Ascending aorta (tissue), 2 donors: ENCODE results near the gene USP54. TPM values are rescaled to one million over a fixed set of nuclear protein-coding genes. Genes with fewer than 3 reads are reported as not detected.

ENCODE experiments used
- DNase-seq, 2 donors: peaks; one replicate each; pipeline ENCODE4 v3.0.0-alpha.2; 2019; ENCODE audit warnings: low spot score in 2 of 2
- H3K27ac ChIP-seq, 2 donors: fragments of 200-600 bp; sonication (generic); one replicate each; pipeline ENCODE4 v1.5.1; 2016 to 2017; ENCODE audit warnings: mild to moderate bottlenecking in 1 of 2
- H3K27me3 ChIP-seq: fragments of 200-600 bp; sonication (generic); one replicate; pipeline ENCODE4 v1.5.1; 2017
- H3K36me3 ChIP-seq, 2 donors: fragments of 200-600 bp; sonication (generic); one replicate each; pipeline ENCODE4 v1.5.1; 2016
- H3K4me1 ChIP-seq, 2 donors: fragments of 200-600 bp; sonication (generic); one replicate each; pipeline ENCODE4 v1.5.1; 2016 to 2017; ENCODE audit warnings: mild to moderate bottlenecking in 1 of 2
- H3K4me3 ChIP-seq, 2 donors: fragments of 200-600 bp; sonication (generic); one replicate each; pipeline ENCODE4 v1.5.1; 2016 to 2017; ENCODE audit warnings: mild to moderate bottlenecking in 1 of 2
- H3K9me3 ChIP-seq, 2 donors: fragments of 200-600 bp; sonication (generic); one replicate each; pipeline ENCODE4 v1.5.1; 2016
- CTCF ChIP-seq, 3 experiments: fragments of 200-600 bp in 2 of 3; fragments of 450-650 bp in 1 of 3; sonication (generic) in 2 of 3; IDR thresholded peaks; one replicate each; pipeline ENCODE4 v1.5.1; 2016 to 2019; ENCODE audit warnings: antibody characterized with exemption in 3 of 3, mild to moderate bottlenecking in 1 of 3, moderate library complexity in 1 of 3
- intact Hi-C: fragments of 100-400 bp; cut with DNase I; formaldehyde crosslinking; loops from one replicate; pipeline ENCODE4 v1.15.1; 2023
- total RNA-seq: library from RNA; depleted of rRNA; stranded (reverse); fragments of >200 nt; gene quantifications from one replicate; pipeline ENCODE4 v1.1.0, GENCODE V29; 2016

Gene USP54
- total RNA-seq, 1 donor from 2014 or later, result 172 TPM

DNA sequence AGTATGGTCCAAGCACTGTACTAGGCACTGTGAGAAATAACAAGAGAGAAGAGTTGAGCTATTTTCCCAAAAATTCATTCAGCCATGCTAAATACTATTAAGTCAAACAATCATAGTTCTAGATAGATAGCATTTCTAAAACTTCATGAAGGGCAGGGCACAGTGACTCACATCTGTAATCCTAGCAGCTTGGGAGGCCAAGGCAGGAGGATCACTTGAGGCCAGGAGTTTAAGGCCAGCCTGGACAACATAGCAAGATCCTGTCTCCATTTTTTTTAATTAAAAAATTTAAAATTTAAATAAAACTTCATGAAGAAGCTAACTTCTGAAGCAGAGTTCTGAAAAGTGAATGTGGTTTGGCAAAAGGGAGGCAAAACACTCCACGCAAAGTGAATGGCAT is 29.9 kb downstream of the USP54 start:
- no peak for TF ChIP-seq CTCF (IDR thresholded peaks at IDR 0.05)
- Histone ChIP-seq H3K4me3 (no peak overlapping the region), H3K27me3 (no peaks in the 10 kb centered on the region), H3K9me3 (no peaks in the 10 kb centered on the region), H3K36me3 (peaks cover 0 to 4% of the 10 kb centered on the region in 2 donors), H3K27ac (no peak overlapping the region), H3K4me1 (no peaks in the 10 kb centered on the region)
- intact Hi-C loops, result no loop called here
- no peak for DNase-seq

GRCh38 chr10:73559590-73559989 is 31.6 kb downstream of the USP54 start:
- DNase-seq, result no peak
- intact Hi-C loops, result no loop called here
- Histone ChIP-seq H3K9me3 (no peaks in the 10 kb centered on the region), H3K27me3 (no peaks in the 10 kb centered on the region), H3K36me3 (peaks cover 0 to 4% of the 10 kb centered on the region in 2 donors), H3K27ac (no peak overlapping the region), H3K4me3 (no peak overlapping the region), H3K4me1 (no peaks in the 10 kb centered on the region)
- TF ChIP-seq CTCF (IDR thresholded peaks at IDR 0.05), result no peak

- no peak for DNase-seq
- Histone ChIP-seq H3K9me3 (no peaks in the 10 kb centered on the region), H3K4me3 (no peak overlapping the region), H3K36me3 (peaks cover 0 to 4% of the 10 kb centered on the region in 2 donors), H3K27ac (no peak overlapping the region), H3K4me1 (no peaks in the 10 kb centered on the region), H3K27me3 (no peaks in the 10 kb centered on the region)
- no peak for TF ChIP-seq CTCF (IDR thresholded peaks at IDR 0.05)
- intact Hi-C loops, result no loop called here
These were observed 34.3 kb downstream of the USP54 start for GRCh38 chr10:73556855-73557254.

- no peaks in the 10 kb centered on the region for H3K9me3 ChIP-seq
- no peaks in the 10 kb centered on the region for H3K27me3 ChIP-seq
- H3K36me3 ChIP-seq, result peaks cover 0 to 4% of the 10 kb centered on the region in 2 donors
- TF ChIP-seq CTCF (IDR thresholded peaks at IDR 0.05), result no peak
- no peak overlapping the region for H3K27ac ChIP-seq
- intact Hi-C loops, result no loop called here
- no peak overlapping the region for H3K4me3 ChIP-seq
- DNase-seq, result no peak
- no peaks in the 10 kb centered on the region for H3K4me1 ChIP-seq
These were observed 36.4 kb downstream of the USP54 start for GRCh38 chr10:73554721-73555120.

DNA sequence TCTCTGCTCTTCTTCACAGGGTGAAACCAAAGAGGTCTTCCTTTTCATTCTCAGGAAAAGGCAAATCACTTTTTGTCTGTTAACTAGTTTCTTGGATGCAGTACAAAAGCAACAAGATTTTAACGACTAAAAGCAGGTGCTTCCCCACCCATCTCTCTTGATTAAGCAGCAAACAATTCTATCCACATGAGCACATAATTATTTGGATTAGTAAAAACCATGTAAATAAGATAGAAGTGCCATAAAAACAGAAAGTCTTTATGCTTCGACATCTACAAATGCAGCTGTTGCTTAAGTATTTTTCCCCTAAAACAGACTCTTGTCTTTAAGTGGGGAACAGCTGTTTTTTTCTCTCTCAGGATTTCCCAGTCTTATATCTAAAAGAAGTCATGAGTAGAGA is 37.4 kb downstream of the USP54 start:
- Histone ChIP-seq H3K4me3 (no peak overlapping the region), H3K27ac (no peak overlapping the region)
- intact Hi-C loops, result no loop called here

More for the DNA sequence above, 37.4 kb downstream of the USP54 start:
- no peaks in the 10 kb centered on the region for H3K4me1 ChIP-seq
- H3K9me3 ChIP-seq, result no peaks in the 10 kb centered on the region
- no peak for DNase-seq
- TF ChIP-seq CTCF (IDR thresholded peaks at IDR 0.05), result no peak
- H3K27me3 ChIP-seq, result no peaks in the 10 kb centered on the region
- H3K36me3 ChIP-seq, result peaks cover 0 to 4% of the 10 kb centered on the region in 2 donors
